ENCODE measurements around the gene NTN1.

DNA sequence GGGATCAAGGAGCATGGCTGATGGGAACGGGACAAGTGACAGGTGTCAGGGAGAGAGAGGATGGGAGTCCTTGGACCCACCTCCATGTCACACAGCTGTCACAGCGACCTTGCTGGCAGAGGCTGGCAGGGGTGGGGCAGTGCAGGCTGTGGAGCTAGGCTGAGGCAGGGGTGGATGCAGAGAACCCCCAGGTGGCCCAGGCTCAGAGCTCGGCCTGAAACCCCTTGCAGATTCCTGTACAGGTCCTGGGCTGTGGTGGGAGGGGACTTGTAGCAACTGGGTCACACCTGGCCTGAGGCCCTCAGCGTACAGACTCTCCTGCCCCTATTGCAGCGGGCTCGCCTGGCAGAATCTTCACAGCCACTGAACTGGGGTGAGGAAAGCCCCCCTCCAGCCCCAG, 174.1 kb downstream of the NTN1 start:
- TF ChIP-seq, protein P1, sequence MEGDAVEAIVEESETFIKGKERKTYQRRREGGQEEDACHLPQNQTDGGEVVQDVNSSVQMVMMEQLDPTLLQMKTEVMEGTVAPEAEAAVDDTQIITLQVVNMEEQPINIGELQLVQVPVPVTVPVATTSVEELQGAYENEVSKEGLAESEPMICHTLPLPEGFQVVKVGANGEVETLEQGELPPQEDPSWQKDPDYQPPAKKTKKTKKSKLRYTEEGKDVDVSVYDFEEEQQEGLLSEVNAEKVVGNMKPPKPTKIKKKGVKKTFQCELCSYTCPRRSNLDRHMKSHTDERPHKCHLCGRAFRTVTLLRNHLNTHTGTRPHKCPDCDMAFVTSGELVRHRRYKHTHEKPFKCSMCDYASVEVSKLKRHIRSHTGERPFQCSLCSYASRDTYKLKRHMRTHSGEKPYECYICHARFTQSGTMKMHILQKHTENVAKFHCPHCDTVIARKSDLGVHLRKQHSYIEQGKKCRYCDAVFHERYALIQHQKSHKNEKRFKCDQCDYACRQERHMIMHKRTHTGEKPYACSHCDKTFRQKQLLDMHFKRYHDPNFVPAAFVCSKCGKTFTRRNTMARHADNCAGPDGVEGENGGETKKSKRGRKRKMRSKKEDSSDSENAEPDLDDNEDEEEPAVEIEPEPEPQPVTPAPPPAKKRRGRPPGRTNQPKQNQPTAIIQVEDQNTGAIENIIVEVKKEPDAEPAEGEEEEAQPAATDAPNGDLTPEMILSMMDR (IDR thresholded peaks at IDR 0.05; ENCODE audit: insufficient read depth, low read length, poor library complexity, severe bottlenecking): no peak
- TF ChIP-seq EZH2phosphoT487 (conservative IDR thresholded peaks at IDR 0.05; ENCODE audit: low read length): no peak

All from SU-DHL-6 (cell line).